A172 (cell line): Measurements from ENCODE around the gene COMT. TPM values are rescaled to one million over a fixed set of nuclear protein-coding genes. Genes with fewer than 3 reads are reported as not detected.
"Not testable (repeated sequence)": the region's sequence is repeated elsewhere in the genome, so short reads cannot be mapped to it uniquely, and the experiment has no call there.

Experiments
- DNase-seq: peaks from one replicate; pipeline ENCODE4 v3.0.0-alpha.2; 2015; ENCODE audit warnings: low spot score
- total RNA-seq: library from RNA; depleted of rRNA; stranded (reverse); fragments of >200 nt; shearing (Covaris generic); gene quantifications from 2 replicates; pipeline ENCODE4 v1.2.3, GENCODE V29; 2014

The COMT gene
- total RNA-seq, 1 experiment from 2014 or later, result 130 TPM

GRCh38 chr22:19907902-19908301, 33.7 kb upstream of the COMT start:
- DNase-seq, result not testable (repeated sequence)

GRCh38 chr22:19909350-19910179, 32.0 kb upstream of the COMT start:
- peak; percentile 61 for DNase-seq

- no peak for DNase-seq
Measured at GRCh38 chr22:19910180-19910744, 31.3 kb upstream of the COMT start.

DNA sequence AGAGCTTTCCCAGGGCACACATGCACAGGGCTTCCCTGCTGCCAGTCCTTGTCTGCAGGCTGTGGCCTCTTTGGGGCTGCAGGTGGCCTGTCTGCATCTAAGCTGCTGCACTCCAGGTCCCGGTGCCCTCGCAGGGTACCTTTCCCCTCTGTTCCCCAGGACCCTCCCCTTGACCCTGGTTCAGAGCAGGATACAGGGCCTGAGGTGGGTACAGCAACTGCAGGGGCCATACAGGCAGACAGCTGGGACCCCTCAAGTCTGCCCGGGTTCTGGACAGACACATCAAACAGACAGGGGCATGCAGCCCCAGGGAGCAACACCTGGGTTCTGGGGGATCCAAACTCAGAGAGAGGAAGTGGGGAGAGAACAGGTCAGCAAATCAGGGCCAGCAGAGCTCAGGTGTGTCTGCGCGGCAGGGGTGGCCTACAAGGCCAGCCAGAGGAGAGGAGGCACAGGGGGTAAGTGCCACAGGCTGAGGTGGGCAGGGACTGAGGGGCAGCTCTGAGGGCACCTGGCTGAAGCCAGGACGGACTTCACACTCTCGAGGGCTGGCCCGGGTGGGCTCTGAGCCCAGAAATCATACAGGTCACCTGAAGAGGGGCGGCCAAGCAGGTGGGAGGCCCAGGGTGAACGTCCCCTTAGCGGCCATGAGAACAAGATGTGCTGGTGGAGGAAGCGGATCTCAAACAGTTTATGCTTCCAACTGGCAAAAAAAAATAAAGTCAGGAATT, 29.9 kb upstream of the COMT start:
- no peak for DNase-seq

DNA sequence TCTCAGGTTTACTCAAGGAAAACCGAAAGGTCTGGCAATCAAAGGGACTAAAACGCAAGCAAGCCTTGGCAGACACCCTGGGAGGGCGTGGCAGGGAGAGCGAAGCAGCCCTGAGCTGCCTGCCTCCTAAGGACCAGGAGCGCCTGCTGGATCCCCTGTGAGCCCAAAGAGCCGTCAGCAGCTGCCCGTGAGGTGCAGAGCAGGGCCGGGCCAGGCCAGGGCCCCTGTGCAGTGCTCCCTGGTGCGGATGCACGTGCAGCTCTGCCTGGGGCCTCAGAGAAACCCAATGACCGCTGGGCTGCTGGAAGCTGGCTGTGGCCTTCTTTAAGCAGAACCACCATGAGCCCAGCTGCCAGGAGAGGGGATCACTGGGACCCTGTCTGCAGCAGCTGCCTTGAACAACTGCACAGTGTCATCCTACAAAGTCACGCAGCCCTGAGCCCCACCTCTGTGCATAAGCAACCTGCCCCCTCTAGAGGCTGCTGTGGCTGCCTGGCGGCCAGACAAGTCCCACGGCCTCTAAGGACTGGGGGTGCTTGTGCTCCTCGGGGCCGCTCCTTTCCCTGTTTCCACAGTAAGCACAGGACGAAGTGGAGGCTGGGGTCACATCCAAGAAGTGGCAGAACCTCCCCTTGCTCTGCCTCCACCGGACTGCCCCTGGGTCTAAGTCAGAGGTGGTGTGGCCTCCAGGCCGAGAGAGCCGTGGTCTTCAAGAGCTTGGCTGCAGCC, 29.1 kb upstream of the COMT start:
- DNase-seq, result no peak

DNA sequence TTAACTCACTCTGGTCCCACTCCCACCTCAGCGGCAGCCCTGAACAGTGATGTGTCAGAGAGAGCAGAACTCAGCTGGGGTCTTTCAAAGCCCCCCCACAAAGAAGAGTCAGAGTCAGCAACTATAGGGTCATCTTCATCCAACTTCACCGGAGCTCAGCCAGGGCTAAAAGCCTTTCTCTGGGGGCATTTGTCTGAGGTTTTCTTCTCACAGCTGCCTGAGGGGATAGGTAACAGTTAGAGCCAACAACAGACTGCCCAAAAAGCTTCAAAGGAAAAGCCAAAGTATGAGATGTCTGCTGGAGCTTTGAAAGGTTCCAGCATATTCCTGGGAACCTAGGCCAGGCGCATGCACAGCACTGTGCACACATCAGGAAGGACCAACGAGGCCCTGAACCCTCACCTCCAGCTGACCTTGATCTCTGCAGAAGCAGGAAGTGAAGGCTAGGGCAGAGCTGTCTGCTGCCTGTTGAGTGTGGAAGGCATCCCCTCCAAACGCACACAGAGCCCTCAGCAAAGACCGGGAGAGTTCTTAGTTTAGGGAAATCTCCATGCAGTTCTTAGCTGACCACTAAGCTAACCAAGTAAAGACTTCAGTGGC, 28.1 kb upstream of the COMT start:
- DNase-seq, result no peak

DNA sequence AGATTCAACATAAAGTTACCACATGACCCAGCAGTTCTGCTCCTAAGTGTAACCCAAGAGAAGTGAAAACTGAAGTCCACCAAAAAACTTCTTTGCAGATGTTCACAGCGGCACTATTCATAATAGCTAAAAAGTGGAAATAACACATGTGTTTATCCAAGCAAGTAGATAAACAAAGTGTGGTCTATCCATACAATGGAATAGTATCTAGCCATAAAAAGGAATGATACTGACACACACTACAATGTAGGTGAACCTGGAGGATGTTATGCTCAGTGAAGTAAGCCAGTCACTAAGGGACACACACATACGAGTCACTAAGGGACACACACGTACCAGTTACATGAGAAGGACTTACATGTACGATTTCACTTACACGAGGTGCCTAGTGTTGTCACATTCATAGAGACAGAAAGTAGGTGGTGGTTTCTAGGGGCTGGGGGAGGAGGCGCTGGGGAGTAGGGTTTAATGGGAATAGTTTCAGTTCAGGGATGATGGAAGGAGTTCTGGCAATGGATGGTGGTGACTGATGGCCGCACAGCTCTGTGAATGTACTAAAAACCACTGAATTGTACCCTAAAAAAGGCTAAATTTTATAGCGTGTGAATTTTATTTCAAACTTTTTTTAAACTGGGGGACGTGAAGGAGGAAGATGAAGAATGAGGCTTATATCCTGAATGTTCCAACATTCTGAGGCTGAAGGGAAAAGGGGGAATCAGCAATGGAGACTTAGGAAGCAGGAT, 27.2 kb upstream of the COMT start:
- no peak for DNase-seq

DNA sequence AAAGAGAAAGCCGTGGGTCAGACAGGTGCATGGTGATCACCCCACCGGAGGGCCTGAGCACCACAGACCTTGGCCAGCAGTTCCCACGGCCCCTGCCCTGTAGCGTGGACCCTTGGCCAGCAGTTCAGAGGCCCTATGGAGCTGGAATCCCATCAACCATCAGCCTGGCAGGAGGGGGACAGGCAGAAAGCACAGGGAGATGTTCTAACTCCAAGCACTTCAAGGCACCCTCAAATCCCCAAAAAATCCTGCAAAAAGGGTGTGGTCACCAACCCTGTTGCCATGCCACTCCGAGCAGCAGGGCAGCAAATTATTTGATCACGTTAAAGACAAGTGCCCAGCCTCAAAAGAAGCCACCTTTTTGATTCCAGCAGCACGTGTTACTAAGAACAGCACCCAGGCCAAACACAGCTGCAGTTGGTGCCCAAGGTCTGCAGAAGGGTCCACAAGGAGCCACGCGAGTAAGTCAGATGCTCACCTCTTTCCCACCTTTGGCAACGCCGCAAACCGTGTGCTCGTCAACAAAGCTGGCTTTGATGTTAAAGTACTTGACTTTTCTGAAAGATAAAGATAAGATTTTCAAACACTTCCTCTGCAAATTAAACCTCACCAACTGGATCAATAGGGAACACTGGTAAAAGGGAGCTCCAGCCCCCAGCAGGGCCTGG, 26.2 kb upstream of the COMT start:
- no peak for DNase-seq

DNA sequence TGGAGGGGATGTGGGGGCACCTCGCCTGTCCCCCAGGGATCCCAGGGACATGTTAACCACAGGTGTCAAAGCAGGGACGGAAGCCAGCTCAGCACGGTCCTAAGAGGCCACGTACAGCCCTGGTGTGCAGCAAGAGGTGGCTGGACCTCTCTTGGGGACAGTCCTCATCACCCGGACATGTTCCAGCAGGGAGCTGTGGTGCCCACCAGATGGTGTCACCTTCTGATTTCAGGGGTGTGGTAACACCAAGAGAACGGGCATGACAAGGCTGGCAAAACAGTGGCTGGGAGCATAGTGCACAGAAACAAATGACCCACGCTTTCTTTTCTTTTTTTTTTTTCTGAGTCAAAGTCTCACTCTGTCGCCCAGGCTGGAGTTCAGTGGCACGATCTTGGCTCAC, 25.6 kb upstream of the COMT start:
- DNase-seq, result no peak

DNA sequence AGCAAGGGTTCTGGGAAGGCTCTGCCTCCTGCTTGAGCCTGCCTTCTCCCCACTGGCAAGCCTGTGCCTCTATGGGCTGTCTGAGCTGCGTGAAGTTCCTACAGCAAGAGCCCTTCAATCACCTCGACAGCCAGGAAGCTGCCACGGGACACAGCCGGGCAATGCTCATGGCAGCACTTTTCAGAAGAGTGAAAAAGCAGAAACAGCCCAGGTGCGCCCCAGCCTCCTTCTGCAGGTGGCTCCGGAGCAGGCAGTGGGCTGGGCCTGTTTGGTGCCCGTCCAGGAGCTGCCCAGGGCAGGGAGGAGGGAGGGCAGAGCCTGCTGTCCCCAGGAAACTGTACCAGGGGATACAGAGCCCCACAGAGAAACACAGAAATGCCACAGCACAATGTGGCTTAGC, 24.6 kb upstream of the COMT start:
- DNase-seq, result no peak

GRCh38 chr22:19917389-19918138, 24.0 kb upstream of the COMT start:
- DNase-seq, result no peak

DNA sequence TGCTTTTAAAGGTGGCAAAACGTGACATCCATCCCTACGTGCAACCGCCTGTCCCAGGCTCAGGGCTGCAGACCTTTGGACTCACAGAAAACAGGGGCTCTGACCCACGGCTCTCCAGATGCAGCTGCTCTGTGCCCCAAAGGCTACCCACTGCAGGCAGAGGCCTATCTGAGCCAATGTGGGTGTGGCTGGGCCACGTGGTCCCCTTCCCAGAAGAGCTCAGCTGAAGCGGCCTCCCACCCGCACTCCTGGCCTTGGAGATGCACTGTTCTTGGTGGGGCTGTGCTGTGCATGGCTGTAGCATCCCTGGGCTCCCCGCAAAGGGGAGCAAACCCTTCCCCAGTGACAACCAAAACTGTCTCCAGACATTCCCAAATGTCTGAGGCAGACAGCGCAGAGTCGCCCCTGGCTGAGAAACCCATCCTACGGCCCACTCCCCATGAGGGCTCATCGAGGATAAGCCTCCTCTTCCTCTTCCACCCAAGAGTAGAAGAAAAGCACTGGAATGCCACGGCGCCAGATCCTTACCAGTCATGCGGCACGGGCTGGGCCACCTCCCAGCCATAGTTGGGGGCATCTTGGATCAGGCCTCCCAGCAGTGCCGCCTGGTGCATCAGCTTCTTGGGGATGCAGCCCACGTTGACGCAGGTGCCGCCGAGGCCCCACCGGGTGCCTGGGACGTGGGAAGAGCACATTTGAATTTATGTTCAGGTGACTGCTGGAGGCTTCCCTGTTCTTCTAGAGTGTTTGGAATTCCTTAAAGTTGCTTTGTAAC, 23.1 kb upstream of the COMT start:
- no peak for DNase-seq

DNA sequence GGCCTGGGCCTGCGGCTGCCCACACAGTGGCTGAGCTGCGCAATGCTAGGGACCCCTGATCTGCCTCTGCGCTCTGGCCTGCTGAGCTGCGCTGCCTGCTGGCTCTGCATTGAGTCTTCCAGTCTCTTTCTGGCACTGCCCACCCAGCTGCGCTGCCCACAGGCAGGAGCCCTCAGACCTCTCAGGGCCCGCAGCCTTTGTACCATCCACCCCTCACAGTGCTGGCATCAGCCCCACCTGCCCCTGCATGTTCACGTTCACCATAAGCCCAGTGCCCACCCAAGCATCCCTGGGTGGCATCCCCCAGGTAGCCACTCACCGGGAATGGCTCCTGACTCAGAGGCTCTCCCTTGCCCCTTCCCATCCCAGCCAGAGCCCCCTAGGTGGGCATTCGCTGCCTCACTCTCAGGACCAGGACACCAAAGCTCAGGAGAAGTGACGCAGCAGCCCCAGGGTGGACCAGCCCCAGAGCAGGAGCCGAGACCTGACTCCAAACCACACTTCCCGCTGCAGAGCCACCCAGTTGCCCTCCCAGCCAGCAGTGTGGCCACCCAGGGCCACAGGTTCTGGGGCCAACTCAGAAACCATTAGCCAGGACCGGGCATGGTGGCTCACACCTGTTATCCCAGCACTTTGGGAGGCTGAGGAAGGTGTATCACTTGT, 21.7 kb upstream of the COMT start:
- no peak for DNase-seq

GRCh38 chr22:19921544-19922081, 20.0 kb upstream of the COMT start:
- no peak for DNase-seq

- DNase-seq, result no peak
Measured at GRCh38 chr22:19923914-19924513, 17.6 kb upstream of the COMT start.

- DNase-seq, result not testable (repeated sequence)
Measured at GRCh38 chr22:19926028-19926427, 15.5 kb upstream of the COMT start.

DNA sequence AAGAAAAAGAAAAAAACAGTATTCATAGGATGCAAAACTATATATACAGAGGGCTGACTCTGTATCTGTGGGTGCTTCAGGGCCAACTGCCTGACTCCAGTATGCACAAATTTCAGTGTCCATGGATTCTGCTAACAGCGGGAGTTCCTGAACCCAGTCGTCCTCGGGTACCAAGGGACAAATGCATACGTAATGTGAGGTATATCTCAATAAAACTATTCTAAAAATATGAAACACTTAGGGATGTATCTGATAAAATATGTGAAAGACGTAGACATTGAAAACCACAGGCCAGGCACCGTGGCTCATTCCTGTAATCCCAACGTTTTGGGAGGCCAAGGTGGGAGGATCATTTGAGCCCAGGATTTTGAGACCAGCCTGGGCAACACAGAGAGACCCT, 13.9 kb upstream of the COMT start:
- no peak for DNase-seq

DNA sequence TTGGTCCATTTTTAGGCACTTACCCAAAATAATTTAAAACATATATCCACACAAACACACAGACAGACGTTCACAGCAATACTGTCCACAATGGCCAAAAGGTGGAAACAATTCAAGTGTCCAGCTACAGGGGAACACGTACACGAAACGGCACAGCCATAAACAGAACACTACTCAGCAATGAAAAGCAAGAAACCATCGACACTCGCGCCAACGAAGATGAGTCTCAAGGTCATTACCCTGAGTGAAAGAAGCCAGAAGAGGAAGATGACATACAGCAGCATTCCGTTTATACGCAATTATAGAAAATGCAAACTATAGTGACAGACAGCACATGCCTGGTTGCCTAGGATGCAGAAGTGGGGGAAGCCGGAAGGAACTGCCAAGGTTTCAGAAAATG, 13.4 kb upstream of the COMT start:
- no peak for DNase-seq
